ENCODE measurements around the gene PDGFD. TPM values are rescaled to one million over a fixed set of nuclear protein-coding genes. Genes with fewer than 3 reads are reported as not detected.
A peak's percentile ranks its signal among the peaks of the same experiment; 100 is the strongest.

The PDGFD gene
- total RNA-seq, result under 1 TPM in 1 of 2 experiments, not detected in 1; 0.20 TPM

DNA sequence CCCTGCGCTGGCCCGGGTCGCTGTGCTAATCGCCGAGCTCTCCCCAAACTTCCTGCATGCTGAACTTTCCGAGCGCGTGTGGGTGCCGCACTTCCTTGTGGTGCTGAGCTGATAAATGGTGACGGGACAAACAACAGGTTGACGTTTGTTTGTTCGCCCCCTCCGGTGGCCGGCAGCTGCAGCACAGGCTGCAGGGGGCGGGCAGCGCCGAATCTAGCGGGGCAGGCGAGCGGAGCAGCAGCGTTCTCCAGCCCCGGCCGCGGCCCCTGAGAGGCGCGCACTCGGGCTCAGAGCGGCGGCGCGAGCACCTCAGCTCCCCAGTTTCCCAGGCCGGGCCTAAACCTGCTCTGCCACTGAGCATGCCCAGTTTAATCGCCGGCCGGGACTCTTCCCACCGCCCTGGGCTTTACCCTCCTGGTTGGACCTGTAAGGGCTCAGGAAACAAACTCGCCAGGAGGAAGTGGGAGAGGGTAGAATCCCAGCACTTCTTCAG is at the start of gene PDGFD:
TSS of gene PDGFD (minus strand) at position 120 of the 493 bp plus-strand sequence.
- no peak within 1 kb of the TSS for H3K27ac Mint-ChIP-seq
- intact Hi-C loops (cut with micrococcal nuclease), result no loop called here
- POLR2A ChIA-PET, result no interaction called here
- DNase-seq (peak; percentile 46), ATAC-seq (peak; percentile 87)
- TF ChIP-seq, protein P1, sequence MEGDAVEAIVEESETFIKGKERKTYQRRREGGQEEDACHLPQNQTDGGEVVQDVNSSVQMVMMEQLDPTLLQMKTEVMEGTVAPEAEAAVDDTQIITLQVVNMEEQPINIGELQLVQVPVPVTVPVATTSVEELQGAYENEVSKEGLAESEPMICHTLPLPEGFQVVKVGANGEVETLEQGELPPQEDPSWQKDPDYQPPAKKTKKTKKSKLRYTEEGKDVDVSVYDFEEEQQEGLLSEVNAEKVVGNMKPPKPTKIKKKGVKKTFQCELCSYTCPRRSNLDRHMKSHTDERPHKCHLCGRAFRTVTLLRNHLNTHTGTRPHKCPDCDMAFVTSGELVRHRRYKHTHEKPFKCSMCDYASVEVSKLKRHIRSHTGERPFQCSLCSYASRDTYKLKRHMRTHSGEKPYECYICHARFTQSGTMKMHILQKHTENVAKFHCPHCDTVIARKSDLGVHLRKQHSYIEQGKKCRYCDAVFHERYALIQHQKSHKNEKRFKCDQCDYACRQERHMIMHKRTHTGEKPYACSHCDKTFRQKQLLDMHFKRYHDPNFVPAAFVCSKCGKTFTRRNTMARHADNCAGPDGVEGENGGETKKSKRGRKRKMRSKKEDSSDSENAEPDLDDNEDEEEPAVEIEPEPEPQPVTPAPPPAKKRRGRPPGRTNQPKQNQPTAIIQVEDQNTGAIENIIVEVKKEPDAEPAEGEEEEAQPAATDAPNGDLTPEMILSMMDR (IDR thresholded peaks at IDR 0.05), result no peak
- CTCF ChIA-PET, result interaction anchor here (1.2 to 2.5 kb wide), 3 partner anchors 9 to 481 kb away, joined by 3 to 8 read pairs (median 3); no protein-coding TSS in a partner anchor
- H3K9me3 Mint-ChIP-seq, result no peaks in the 10 kb centered on the region
- H3K4me1 Mint-ChIP-seq (ENCODE audit: low read depth), result peaks cover 3% of the 10 kb centered on the region
- peak within 1 kb of the TSS; percentile 63 for H3K4me3 Mint-ChIP-seq
- peaks cover 27% of the 10 kb centered on the region for H3K27me3 Mint-ChIP-seq
- no peaks in the 10 kb centered on the region for H3K36me3 Mint-ChIP-seq (ENCODE audit: low read depth)

DNA sequence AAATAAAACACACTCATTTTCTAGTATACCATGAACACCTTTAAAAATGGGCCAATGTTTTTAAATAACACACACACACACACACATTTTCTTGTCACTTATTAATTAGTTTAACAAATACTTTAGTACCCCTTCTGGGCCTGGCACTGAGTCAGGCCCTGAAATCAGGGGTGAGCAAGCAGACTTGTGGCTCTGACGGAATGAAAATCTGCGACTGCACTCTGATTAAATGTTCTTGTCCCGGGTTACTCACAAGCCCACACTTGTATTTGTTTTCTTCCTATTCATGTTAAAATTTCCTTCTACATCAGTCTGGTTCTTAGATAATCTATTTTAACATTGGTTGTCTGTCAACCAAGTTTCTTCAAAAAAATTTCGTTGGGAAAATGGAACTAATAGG is 43.0 kb upstream of the PDGFD start:
- H3K9me3 Mint-ChIP-seq, result peaks cover 4% of the 10 kb centered on the region
- no peak for ATAC-seq

DNA sequence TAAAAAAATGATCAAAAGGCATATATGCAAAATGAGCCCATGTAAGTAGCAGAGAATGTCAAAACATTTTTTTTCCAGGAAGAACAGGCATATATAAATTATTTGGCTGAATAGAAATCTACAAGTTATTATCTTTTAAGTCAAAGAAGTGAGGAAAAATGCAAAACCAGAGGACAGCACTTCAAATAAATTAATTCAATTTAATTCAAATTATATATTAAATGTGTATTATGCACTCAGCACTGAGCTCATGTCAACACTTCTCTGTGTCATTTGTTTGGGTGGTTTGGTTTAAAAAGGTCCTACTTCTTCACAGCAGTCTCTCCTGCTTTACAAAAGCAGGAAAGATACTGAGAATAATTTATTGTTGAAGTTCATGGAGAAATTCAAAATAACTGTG is 41.9 kb upstream of the PDGFD start:
- POLR2A ChIA-PET, result no interaction called here
- ATAC-seq (no peak), DNase-seq (no peak)
- Mint-ChIP-seq H3K27ac (no peak overlapping the region), H3K36me3 (ENCODE audit: low read depth) (no peaks in the 10 kb centered on the region), H3K4me3 (no peak overlapping the region), H3K4me1 (ENCODE audit: low read depth) (no peaks in the 10 kb centered on the region), H3K9me3 (no peaks in the 10 kb centered on the region), H3K27me3 (no peaks in the 10 kb centered on the region)
- TF ChIP-seq, protein P1 (IDR thresholded peaks at IDR 0.05), result no peak
- intact Hi-C loops (cut with micrococcal nuclease), result no loop called here
- CTCF ChIA-PET, result no interaction called here

More for the DNA sequence above, 43.0 kb upstream of the PDGFD start:
- no peak overlapping the region for H3K27ac Mint-ChIP-seq
- intact Hi-C loops (cut with micrococcal nuclease), result no loop called here
- DNase-seq, result no peak
- H3K36me3 Mint-ChIP-seq (ENCODE audit: low read depth), result no peaks in the 10 kb centered on the region
- no peak overlapping the region for H3K4me3 Mint-ChIP-seq
- H3K4me1 Mint-ChIP-seq (ENCODE audit: low read depth), result no peaks in the 10 kb centered on the region
- ChIA-PET CTCF (no interaction called here), POLR2A (no interaction called here)
- no peaks in the 10 kb centered on the region for H3K27me3 Mint-ChIP-seq
- TF ChIP-seq, protein P1 (IDR thresholded peaks at IDR 0.05), result no peak

DNA sequence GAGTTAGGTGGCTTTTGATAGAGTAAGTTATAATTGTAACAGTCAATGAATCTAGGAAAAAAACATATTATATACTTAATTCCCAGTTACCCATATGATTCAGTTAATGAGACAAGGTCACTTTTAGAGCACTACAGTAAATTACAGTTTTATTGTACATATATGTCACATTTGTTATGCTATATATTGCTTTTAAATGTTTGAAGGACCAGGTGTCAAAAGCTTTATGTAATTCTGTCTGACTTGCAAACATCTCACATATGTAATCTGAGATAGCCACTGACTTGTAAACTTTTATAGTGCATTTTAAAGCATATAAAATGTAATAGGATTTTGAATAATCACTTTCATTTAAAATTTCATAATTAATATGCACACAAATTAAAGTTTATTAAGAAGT is 36.7 kb upstream of the PDGFD start:
- Mint-ChIP-seq H3K27ac (no peak overlapping the region), H3K4me1 (ENCODE audit: low read depth) (no peaks in the 10 kb centered on the region), H3K9me3 (no peaks in the 10 kb centered on the region), H3K27me3 (peaks cover 2% of the 10 kb centered on the region), H3K36me3 (ENCODE audit: low read depth) (no peaks in the 10 kb centered on the region), H3K4me3 (no peak overlapping the region)
- ATAC-seq (no peak), DNase-seq (no peak)
- intact Hi-C loops (cut with micrococcal nuclease), result no loop called here
- ChIA-PET CTCF (interaction anchor here (0.7 kb wide), 1 partner anchor 1153 kb away, joined by 3 read pairs; no protein-coding TSS in a partner anchor), POLR2A (no interaction called here)
- TF ChIP-seq, protein P1 (IDR thresholded peaks at IDR 0.05), result no peak

DNA sequence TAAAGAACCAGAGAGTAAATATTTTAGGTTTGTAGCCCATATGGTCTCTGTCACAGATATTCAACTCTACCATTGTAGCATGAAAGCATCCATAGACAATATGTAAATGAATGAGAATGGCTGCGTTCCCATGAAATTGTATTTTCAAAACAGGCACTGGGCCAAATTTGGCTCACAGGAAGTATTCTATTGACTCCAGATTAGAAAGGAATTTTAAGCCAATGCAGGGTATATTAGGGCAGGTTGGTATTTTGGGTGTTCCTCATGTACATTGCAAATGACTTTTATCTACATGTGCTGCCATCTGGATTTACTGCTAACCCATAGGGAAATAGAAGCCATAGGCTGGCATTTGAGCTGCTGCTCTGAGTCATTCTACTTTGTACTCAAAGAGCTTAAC is 35.1 kb upstream of the PDGFD start:
- ATAC-seq (no peak), DNase-seq (no peak)
- intact Hi-C loops (cut with micrococcal nuclease), result no loop called here
- Mint-ChIP-seq H3K4me1 (ENCODE audit: low read depth) (no peaks in the 10 kb centered on the region), H3K27ac (no peak overlapping the region), H3K36me3 (ENCODE audit: low read depth) (no peaks in the 10 kb centered on the region), H3K27me3 (peaks cover 2% of the 10 kb centered on the region), H3K9me3 (no peaks in the 10 kb centered on the region), H3K4me3 (no peak overlapping the region)
- TF ChIP-seq, protein P1 (IDR thresholded peaks at IDR 0.05), result no peak
- ChIA-PET POLR2A (no interaction called here), CTCF (no interaction called here)
